Transverse colon (tissue), 4 donors: Measurements from ENCODE around the gene BMP10.

Experiments used
- POLR2A ChIP-seq: fragments of 450-650 bp; IDR thresholded peaks from one replicate; pipeline ENCODE4 v1.6.1; 2016; ENCODE audit warnings: antibody characterized with exemption, mild to moderate bottlenecking, moderate library complexity
- POLR2AphosphoS5 ChIP-seq, 3 donors: sonication (generic); formaldehyde crosslinking; IDR thresholded peaks; one replicate each; pipeline ENCODE4 v1.6.1; 2016; ENCODE audit warnings: antibody characterized with exemption in 3 of 3
- TF ChIP-seq, protein P1 (sequence below), 5 experiments: fragments of 200-600 bp in 3 of 5; fragments of 450-650 bp in 2 of 5; sonication (generic) in 3 of 5; IDR thresholded peaks; 1 replicate in 2 of 5; 2 replicates in 3 of 5; pipeline ENCODE4 v1.5.1; 2016 to 2017; ENCODE audit warnings: antibody characterized with exemption in 5 of 5, inconsistent platforms in 3 of 5, mild to moderate bottlenecking in 2 of 5, moderate library complexity in 1 of 5

DNA sequence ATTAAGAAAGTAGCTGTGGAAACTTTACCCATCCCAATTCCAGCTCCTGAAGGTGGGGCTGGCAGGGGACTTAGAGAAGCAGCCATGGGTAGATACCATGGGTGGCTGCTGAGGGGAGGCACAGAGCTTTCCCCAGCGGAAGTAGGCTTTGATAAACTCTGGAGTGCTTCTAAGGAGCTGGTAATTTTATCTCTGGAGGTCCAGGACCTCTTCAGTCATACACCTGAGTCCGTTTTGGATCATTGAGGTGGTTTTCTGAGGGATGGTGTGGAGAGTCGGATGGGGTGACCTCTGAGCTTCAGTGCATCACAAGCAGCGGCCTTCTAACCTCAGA lies 36.7 kb upstream of the BMP10 start:
- TF ChIP-seq, protein P1, sequence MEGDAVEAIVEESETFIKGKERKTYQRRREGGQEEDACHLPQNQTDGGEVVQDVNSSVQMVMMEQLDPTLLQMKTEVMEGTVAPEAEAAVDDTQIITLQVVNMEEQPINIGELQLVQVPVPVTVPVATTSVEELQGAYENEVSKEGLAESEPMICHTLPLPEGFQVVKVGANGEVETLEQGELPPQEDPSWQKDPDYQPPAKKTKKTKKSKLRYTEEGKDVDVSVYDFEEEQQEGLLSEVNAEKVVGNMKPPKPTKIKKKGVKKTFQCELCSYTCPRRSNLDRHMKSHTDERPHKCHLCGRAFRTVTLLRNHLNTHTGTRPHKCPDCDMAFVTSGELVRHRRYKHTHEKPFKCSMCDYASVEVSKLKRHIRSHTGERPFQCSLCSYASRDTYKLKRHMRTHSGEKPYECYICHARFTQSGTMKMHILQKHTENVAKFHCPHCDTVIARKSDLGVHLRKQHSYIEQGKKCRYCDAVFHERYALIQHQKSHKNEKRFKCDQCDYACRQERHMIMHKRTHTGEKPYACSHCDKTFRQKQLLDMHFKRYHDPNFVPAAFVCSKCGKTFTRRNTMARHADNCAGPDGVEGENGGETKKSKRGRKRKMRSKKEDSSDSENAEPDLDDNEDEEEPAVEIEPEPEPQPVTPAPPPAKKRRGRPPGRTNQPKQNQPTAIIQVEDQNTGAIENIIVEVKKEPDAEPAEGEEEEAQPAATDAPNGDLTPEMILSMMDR (IDR thresholded peaks at IDR 0.05): no peak
- no peak for TF ChIP-seq POLR2AphosphoS5 (IDR thresholded peaks at IDR 0.05)
- TF ChIP-seq POLR2A: no peak
